ENCODE measurements around the gene CNGA3.

The CNGA3 gene

GRCh38 chr2:98329549-98329948 is 16.7 kb upstream of the CNGA3 start:
- DNase-seq: no peak

GRCh38 chr2:98332989-98333388 is 13.3 kb upstream of the CNGA3 start:
- no peak for DNase-seq

GRCh38 chr2:98333922-98334321 is 12.3 kb upstream of the CNGA3 start:
- no peak for DNase-seq

DNA sequence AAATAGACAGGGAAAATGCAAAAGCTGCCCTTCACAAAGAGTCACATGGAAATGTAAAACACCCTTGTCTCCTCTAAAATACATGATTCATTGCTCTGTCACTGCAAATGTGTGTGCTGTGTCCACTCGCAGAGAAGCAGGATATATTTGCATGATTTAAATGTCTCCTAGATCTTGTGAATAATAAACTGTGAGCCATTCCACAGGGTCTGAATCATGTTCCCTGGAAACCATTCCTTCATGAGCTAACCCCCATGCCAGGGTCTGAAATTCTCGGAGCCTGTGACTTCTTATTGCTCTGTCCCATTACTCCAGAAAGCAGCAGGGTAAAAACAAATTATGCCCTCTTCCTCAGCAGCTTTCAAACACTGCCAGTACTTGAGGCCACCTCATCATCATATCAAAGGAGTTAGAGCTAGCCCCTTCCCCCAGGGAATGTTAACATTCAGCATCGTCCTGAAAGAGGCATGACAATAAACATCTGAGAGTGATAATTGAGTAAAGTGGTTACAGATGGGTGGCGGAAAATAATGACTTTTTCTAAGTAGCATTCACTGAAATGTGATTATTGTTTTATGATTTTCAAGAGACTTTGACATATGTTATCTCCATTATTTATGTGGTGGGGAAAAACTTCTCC is 11.7 kb upstream of the CNGA3 start:
- peak; percentile 27 for DNase-seq

DNA sequence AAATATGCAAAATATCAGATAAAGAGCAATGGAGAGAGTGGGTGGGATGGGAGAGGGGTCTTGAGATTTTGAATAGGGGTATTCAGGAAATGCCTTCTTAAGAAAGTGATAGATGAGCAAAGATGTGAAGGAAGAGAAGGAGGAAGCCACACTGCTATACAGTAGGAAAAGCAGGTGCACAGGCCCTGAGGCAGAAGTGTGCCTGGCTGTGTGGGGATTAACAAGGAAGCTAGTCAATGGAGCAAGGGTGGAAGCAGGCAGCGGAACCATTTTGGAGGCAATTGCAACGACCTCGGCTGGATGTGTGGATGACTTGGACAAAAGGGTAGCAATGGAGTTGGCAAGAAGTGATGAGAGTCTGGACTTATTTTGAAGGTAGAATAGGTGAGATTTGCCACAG is 11.0 kb upstream of the CNGA3 start:
- DNase-seq: no peak

DNA sequence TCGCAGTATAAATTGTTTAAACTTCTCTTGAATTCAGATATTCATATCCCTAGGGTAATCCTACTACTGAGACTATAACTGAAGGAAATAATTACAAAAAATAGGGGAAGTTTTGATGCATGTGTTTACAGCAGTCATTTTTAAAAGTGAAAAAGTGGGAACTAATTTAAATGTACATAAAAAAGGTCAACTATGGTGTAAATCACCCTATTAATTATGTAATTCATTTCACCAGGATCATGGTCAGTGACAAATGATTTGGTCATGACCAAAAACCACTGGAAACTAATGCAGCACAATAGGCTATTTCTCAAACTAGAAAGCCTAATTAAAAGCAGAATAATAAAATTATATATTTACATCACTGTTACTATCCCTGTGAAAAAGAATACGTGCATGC is 5.0 kb upstream of the CNGA3 start:
- DNase-seq: no peak

DNA sequence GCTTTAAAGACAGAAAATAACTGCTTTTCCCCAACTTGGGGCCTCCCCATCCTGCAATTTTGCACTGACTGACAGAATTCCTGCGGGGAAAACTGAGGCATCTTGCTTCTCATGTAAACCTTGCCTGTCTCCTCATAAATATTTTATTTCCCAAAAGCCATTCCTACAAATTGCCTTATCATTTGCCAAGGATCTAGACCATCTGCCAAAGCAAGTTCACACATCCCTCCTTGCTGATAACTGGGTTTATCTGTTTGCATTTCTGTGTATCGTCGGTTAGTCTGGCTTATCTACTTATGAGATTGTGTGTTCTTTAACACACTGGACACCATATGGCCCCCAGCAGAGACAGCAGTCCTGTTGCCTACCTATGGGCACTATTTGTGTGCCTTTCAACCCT is 3.0 kb upstream of the CNGA3 start:
- no peak for DNase-seq

DNA sequence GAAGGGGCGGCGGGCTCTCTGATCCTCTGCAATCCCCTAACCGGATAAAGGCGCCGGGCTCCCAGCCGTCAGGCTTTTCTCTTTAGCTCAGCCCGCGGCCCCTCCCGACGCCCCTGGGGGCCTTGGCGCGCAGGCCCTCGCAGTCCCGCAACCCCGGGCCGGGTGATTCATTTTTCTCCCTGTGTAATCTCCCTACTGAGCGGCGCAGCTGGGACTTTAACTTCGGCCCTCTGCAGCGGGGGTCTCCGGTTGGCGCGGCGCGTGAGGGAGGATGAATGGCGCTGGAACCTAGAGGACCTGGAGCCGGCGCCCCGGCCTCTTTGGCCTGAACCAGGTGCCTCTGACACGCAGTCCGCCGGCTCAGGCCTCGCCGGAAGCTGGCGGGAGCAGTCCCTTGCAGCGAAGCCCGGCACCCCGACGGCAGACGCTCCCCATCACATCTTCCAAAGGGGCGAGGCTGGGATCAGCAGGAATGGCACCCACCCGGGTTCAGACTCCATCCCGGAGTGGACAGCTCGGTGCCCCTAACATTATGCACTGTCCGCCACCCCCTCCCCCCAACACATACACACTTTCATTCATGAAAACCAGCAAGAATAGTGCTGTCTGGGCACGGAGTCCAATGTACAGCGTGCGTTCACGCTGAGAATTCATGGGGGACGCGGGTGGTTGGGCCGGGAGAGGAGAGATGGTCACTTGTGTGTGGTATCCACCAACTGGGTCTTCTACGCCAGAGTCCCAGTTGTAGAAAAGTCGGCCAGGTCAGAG is 1.2 kb downstream of the CNGA3 start:
- no peak for DNase-seq

DNA sequence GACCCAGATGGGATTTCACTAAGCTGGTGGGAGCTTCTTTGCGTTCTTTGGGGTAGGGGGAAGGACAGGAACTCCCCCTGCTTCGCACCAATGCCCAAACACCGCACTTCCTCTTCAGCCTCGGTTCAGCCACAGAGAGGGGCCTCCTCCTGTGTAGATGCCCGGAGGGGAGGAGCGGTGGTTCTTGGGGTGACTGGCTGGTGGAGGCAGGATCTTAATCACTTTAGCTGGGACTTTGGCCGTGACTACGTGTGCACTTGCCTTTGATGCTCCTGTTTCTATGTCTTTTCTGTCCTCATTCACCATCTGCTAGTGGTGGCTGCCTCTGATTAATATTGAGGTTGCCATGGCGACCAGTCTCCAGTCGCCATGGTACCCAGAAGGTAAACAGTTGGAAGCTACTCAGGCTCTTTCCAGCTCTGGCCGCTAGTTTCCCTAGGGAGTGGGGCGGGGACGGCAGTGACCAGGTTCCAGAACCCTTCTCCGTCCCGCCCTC is 1.9 kb downstream of the CNGA3 start:
- DNase-seq: no peak

- DNase-seq: no peak
These were observed 4.2 kb downstream of the CNGA3 start for GRCh38 chr2:98350411-98350810.

GRCh38 chr2:98355881-98356280 is 9.6 kb downstream of the CNGA3 start:
- no peak for DNase-seq

GRCh38 chr2:98356729-98357128 is 10.5 kb downstream of the CNGA3 start:
- DNase-seq: no peak

DNA sequence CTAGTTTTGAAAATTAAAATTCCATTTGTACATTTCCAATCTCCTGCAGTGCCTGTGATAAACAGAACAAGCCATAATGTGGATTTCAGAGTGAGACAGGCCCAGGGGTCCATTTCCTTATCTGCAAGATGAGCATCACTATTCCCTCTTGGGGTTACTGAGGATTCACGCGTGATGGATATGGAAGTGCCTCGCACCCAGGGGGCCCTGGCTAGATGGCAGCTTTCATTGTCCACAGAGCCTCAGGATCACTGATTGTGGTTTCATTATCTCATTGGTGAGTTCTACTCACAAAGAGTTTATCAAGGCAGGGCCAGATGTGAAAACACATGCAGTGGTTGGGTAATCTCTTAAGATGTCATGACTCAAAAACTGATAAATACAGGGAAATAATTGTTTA is 11.6 kb downstream of the CNGA3 start:
- no peak for DNase-seq

DNA sequence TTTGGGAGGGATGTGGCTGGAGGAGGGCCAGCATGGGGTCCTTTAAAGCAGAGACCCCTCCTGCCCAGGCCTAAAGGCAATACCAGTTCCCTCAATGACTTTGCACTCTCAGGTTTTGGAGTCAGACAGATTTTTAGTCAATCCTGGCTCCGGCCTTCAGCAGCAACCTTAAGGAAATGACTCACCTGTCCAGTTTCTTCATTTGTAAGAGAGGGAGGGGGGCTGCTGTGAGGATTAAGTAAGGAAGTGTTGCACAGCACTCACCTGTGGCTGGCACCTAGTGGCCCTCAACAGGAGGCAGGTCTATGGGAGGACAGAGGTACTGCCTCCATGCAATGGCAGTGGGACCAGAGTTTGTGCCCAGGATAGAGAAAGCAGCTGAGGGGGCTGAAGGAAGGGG is 13.7 kb downstream of the CNGA3 start:
- no peak for DNase-seq

DNA sequence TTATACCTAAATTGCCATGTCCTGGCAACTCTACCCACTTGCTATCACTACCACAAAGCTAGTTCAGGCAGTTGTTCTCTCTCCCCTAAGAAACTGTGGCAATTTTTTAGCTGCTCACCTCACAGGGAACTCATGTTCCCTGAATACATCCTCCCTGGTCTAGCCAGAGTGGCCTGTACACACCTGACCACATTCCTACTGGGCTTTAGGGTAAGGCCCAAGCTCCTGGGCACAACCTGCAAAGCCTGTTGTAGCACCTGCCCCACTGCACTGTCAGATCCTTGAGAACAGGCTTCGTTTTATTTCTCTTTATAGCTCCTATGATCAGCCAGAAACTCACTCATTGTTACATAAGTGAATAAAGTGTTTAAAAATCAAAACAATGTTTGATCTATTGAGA is 21.5 kb downstream of the CNGA3 start:
- no peak for DNase-seq

GRCh38 chr2:98369710-98370239 is 23.5 kb downstream of the CNGA3 start:
- no peak for DNase-seq

DNA sequence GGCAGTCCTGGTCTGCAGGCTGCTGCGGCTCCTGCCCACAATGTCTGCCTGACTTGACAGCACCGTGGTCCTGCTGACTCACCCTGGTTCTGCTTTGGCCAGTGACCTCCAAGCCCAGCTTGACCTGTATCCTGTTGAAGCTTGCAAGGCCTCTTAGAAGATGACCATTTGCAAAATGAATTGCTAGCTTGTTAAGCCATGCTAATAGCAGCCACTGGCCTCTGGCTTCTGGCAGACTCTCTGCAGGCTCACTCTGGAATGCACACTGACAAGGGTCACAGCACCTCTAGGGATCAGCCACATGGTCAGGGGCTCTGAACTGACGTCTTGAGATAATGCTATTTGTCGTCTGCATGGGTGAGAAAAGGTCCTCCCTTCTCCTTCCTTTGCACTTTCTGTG is 25.9 kb downstream of the CNGA3 start:
- no peak for DNase-seq

- no peak for DNase-seq
These were observed 26.3 kb downstream of the CNGA3 start for GRCh38 chr2:98372579-98372978.

- DNase-seq: no peak
These were observed 28.0 kb downstream of the CNGA3 start for GRCh38 chr2:98374286-98374685.

DNA sequence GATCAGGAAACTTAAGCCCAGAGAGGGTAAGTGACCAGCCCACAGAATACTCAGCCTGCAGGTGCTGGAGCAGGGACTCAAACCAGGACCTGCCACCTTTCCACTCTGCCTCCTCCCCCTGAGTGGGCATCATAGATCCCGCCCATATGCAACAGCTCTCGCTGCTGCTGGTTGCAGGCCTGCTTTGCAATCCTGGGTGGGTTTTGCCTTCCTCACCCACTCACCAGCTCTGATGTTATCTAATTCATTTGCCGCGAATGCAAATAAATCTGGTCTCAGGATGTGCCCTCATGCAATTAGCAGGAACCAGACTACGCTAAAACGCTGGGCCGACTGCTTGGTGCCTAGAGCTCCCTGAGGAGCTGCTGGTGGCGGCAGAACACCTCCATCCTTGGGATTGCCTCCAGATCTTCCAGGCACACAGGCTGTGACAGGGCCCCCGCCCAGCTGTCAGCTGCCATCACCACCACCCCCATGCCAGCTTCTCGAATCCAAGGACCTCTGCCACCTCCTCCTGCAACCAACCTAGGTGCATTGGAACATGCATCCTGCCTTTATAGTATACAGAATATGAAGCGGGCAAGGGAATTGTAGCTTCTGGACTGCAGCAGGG is 28.8 kb downstream of the CNGA3 start:
- DNase-seq: no peak

DNA sequence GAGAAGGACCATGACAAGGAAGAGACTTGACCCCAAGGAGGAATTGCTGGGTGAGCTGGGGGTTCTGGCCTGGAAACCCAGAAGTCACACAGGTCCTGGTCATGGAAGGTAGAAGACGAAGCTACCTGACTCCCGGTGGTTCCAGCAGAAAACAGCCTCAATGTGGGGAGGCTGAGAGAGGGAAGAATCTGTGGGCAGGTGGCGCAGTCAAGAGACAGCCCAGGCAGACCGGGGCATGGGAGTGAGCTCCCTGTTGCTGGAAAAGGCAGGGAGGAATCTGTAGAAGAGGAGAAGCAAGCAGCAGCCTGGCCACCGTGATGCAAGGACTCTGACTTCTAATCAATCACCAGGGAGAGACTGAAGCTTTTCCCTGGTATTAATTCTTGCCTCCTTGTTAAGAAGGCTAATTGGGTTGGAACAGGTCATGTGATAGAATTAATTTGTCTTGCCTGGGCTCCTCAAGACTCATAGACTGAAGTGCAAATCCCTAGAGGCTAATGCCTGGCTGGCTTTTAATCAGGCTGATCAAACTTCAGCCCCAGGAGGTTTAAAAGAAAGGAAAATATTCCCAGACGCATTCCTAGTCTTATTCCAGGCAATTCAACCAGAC is 30.1 kb downstream of the CNGA3 start:
- no peak for DNase-seq

GRCh38 chr2:98376996-98377395 is 30.7 kb downstream of the CNGA3 start:
- DNase-seq: no peak

DNA sequence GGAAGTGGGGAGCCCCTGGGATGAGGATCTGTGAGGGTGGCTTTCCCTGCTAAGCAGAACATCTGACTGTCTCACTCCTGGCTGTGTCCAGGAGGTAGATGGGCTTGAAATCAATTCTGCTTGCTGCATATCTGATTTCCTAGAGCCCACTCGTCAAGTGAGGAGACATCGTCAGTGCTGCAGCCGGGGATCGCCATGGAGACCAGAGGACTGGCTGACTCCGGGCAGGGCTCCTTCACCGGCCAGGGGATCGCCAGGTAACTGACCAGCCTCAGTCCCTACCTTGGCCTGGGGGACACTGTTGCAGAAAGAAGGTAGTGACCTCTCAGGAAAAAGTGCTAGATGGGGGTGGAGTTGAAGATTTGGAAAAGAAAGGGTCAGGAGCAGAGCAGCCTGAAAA is 31.3 kb downstream of the CNGA3 start:
- DNase-seq: no peak

DNA sequence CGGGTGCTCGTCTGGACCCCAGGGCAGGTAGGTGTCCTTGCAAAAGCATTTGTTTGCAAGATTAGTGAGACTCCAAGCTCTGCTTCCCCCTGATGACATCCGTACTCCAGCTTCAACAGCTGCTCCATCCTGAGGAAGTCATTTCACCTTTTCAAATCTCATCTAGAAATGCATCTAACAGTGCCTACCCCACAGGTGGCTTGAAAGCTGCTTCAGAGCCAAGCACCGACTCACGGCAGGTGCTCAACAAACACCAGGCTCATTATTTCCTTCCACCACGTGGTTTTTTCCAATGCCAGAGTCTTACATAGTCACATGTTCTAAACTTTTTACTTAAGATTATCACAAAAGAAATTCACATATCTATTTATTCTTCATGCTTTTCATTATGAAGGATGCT is 31.9 kb downstream of the CNGA3 start:
- no peak for DNase-seq

Measured in T1000 (cell line).